Hematopoietic multipotent progenitor cell treated with erythropoietin and hydrocortisone succinate and interleukin-3 and kit ligand, for 4 days (in vitro differentiated cells): ENCODE measurements around the gene BCL11A.

Experiments used
- DNase-seq: peaks from one replicate; pipeline ENCODE4 v3.0.0-alpha.2; 2015

Gene BCL11A

GRCh38 chr2:60523963-60524362, 29.5 kb downstream of the BCL11A start:
- DNase-seq: peak; percentile 74

DNA sequence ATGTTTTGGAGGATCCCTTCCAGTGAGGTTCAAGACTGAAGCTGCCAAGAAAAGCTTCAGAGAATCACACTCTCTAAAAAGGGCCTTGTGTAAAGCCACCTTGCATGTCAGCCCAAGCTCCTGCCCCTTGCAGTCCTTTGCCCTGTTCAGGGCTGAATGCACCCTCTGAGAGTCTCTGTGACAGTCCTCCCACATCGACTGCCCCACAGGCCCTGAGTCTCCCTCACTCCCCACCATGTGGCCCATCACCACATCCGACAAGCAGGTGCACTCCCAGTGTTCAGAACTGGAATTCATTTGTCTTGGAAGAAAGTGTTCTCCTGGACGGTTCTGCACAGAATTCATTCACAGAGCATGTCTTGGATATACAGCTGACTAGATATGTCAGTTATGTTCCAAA, 31.0 kb downstream of the BCL11A start:
- DNase-seq: no peak

GRCh38 chr2:60521626-60522025, 31.8 kb downstream of the BCL11A start:
- DNase-seq: no peak

GRCh38 chr2:60520917-60521539, 32.4 kb downstream of the BCL11A start:
- DNase-seq: no peak

- DNase-seq: no peak
Observed at GRCh38 chr2:60520151-60520876, 33.1 kb downstream of the BCL11A start.

DNA sequence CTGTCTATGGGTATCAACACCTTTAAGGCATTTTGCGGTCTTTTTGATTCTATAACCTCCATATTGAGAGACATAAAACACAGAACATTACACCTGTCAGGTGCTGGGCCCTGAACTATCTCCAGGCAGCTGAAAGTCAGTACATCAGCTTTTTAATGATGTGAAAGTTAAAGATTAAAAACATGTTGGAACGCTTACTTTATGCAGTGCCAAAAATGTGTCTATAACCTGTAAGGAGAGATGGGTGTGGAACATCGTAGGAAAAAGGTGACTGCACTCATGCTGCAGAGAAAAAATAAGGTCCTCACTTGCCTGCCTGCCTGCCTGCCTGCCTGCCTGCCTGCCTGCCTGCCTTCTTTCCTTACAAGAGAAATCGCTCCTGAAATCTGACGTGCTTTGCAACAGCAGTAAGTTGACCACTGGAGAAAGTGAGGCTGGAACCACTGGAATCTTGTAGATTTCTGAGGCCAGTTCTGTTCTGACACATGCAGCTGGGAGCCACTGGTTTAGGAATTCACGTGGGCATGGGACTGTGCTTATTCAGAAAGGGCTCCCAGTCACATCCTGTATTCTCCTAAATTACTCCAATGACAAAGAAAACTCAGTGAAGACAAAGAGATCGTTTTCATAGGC, 34.1 kb downstream of the BCL11A start:
- no peak for DNase-seq

DNA sequence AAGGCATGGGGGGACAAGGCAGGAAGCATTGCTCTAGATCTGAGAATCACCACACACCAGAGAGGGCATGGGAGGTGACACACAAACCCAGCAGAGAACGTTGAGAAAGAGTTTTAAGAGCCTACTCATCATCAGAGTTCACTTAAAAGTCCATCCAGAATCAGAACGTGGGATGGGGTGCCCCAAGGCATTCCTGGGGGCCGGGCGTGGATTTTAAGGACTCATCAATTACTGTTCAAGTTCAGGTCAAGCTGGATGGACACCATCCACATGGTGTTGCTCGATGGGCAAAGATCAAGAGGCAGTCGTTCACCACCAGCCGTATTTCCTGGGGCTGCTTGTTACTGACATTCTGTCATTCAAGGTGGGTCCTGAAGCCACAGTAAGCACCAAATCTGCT, 34.9 kb downstream of the BCL11A start:
- DNase-seq: no peak

DNA sequence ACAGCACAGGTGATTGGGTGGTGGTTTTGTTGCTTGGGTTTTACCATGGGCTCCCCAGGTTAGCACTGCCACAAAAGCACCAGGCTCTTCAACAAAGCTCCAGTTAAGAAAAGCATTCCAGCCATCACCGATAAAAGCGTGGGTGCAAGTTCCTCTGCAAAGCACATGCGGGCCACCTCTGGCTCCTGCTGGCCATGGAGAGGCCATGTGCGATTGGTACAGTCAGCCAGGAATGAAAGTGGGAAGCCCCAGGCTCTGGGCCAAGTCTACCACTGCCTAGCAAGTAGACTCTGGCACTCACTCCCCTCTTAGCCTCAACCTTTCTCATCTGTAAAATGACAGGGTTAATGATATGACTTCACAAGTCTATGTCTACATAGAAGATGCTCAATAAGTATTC, 36.0 kb downstream of the BCL11A start:
- DNase-seq: no peak

- DNase-seq: no peak
Observed at GRCh38 chr2:60516826-60517225, 36.6 kb downstream of the BCL11A start.

GRCh38 chr2:60516383-60516811, 37.1 kb downstream of the BCL11A start:
- no peak for DNase-seq

- peak; percentile 75 for DNase-seq
Observed at GRCh38 chr2:60515721-60516226, 37.7 kb downstream of the BCL11A start.

DNA sequence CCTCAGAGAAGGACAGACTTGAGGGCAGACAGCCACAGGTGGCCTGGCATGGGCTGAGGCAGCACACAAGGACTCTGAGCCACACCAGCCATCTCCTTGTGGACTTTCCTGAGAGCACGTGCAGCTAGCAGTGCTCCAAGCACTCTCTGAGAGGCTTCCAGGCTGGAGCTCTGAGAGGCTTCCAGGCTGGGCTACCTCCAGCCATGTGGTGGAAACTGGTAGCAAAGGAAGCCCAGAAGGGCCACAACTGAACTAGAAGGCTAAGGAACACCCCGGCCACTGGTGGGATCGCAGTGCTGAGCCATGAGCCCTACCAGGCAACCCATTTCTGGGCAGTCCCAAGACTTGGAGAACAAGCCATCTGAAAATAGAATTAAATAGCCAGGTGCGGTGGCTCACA, 39.5 kb downstream of the BCL11A start:
- no peak for DNase-seq

GRCh38 chr2:60513191-60513590, 40.3 kb downstream of the BCL11A start:
- DNase-seq: no peak

GRCh38 chr2:60512641-60513040, 40.8 kb downstream of the BCL11A start:
- no peak for DNase-seq

- no peak for DNase-seq
Observed at GRCh38 chr2:60512062-60512622, 41.3 kb downstream of the BCL11A start.

DNA sequence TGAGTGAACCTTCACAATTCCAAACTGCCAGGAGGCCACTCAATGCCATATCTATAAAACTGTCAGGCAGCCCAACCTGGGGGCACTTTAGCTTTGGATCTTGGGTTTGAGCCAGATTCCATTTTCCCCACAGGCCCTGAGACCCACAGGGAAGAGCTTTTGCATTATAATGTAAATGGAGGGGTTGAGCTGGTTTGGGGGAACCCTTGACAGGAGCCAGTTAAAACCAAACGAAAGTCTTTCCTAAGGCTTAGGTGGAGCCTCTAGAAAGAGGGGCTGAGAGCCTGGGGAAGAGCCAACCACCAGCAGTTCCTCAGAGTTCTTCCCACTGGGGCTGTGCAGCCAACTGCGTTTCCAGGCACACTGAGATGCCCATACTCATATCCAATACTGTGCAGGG, 42.7 kb downstream of the BCL11A start:
- DNase-seq: no peak

GRCh38 chr2:60509066-60509465, 44.4 kb downstream of the BCL11A start:
- DNase-seq: no peak

DNA sequence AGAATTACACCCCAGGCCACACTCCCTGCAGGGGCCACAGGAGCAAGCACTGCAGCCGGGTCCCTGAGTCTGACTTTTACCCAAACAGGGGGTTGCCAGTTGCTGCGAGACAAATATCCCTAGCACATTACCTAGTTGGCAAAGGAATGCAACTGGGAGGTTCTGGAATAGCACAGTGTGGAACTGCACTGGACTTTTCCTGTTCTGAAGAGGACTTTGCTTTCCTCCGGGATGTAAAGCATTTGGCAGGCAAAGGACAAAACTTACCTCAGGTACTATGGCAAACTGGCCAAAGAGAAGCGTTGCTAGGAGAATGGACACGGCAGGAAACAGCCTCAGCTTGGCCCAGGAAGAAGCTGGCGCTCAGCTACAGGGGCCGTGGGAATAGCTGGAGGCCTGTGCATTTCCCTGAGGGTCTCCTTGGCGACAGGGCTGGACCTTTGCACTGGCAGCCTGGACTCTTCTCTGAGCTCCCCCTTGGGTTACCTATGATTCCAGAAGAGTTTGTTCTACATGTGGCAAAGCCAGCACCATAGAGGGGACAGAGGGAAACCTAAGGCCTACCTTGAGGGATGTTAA, 45.0 kb downstream of the BCL11A start:
- DNase-seq: no peak

GRCh38 chr2:60507211-60507965, 46.1 kb downstream of the BCL11A start:
- DNase-seq: no peak

GRCh38 chr2:60505880-60506260, 47.6 kb downstream of the BCL11A start:
- peak; percentile 46 for DNase-seq

- DNase-seq: no peak
Observed at GRCh38 chr2:60505240-60505879, 48.1 kb downstream of the BCL11A start.

GRCh38 chr2:60504049-60504448, 49.4 kb downstream of the BCL11A start:
- no peak for DNase-seq
